H9 (cell line): ENCODE data around the gene AP2A2. TPM values are rescaled to one million over a fixed set of nuclear protein-coding genes. Genes with fewer than 3 reads are reported as not detected.

ENCODE experiments used
- DNase-seq: peaks from one replicate; pipeline ENCODE4 v3.0.0-alpha.2; 2017
- H2AFZ ChIP-seq: one replicate; pipeline ENCODE4 v1.6.1; 2013; ENCODE audit warnings: mild to moderate bottlenecking, low read length, control low read depth, moderate library complexity
- H2AK5ac ChIP-seq: 2 replicates; pipeline ENCODE4 v1.6.1; 2013; ENCODE audit warnings: low read length, control low read depth, mixed read lengths; ENCODE audit not compliant: insufficient read length
- H2BK120ac ChIP-seq: one replicate; pipeline ENCODE4 v1.6.1; 2013; ENCODE audit warnings: low read depth, mild to moderate bottlenecking, low read length, control low read depth, inconsistent platforms; ENCODE audit not compliant: poor library complexity, severe bottlenecking
- H2BK12ac ChIP-seq: 2 replicates; pipeline ENCODE4 v1.6.1; 2013; ENCODE audit warnings: low read length, control low read depth, mixed read lengths, low read depth; ENCODE audit not compliant: insufficient read length
- H2BK15ac ChIP-seq: 2 replicates; pipeline ENCODE4 v1.6.1; 2013; ENCODE audit warnings: low read depth, low read length, control low read depth
- H2BK20ac ChIP-seq: one replicate; pipeline ENCODE4 v1.6.1; 2013; ENCODE audit warnings: low read depth, mild to moderate bottlenecking, low read length, control low read depth, inconsistent platforms; ENCODE audit not compliant: poor library complexity, severe bottlenecking
- H2BK5ac ChIP-seq: 2 replicates; pipeline ENCODE4 v1.6.1; 2013; ENCODE audit warnings: low read length, control low read depth, mixed read lengths; ENCODE audit not compliant: insufficient read length
- H3K14ac ChIP-seq: 2 replicates; pipeline ENCODE4 v1.6.1; 2013; ENCODE audit warnings: low read length, control low read depth; ENCODE audit not compliant: insufficient read depth
- H3K18ac ChIP-seq: 2 replicates; pipeline ENCODE4 v1.6.1; 2013; ENCODE audit warnings: low read depth, mild to moderate bottlenecking, mixed read lengths, low read length, control low read depth; ENCODE audit not compliant: insufficient read length
- H3K23ac ChIP-seq: 2 replicates; pipeline ENCODE4 v1.6.1; 2013; ENCODE audit warnings: low read length, control low read depth, mixed read lengths, low read depth; ENCODE audit not compliant: insufficient read length
- H3K23me2 ChIP-seq: 2 replicates; pipeline ENCODE4 v1.6.1; 2013; ENCODE audit warnings: low read depth, mild to moderate bottlenecking, mixed read lengths, low read length, control low read depth; ENCODE audit not compliant: insufficient read length, poor library complexity, severe bottlenecking
- H3K27ac ChIP-seq: 2 replicates; pipeline ENCODE4 v1.5.1; 2013; ENCODE audit warnings: low read length, control low read depth, mixed read lengths, low read depth; ENCODE audit not compliant: insufficient read length
- H3K27me3 ChIP-seq: 2 replicates; pipeline ENCODE4 v1.6.1; 2013; ENCODE audit warnings: low read length, control low read depth, inconsistent platforms; ENCODE audit not compliant: insufficient read depth
- H3K4ac ChIP-seq: 2 replicates; pipeline ENCODE4 v1.6.1; 2013; ENCODE audit warnings: low read depth, mild to moderate bottlenecking, control low read depth, inconsistent platforms, low read length, moderate library complexity
- H3K4me1 ChIP-seq: 2 replicates; pipeline ENCODE4 v1.6.1; 2013; ENCODE audit warnings: low read length, control low read depth, inconsistent platforms; ENCODE audit not compliant: insufficient read depth
- H3K4me2 ChIP-seq: 2 replicates; pipeline ENCODE4 v1.6.1; 2013; ENCODE audit warnings: low read length, control low read depth, mixed read lengths; ENCODE audit not compliant: insufficient read length, insufficient read depth
- H3K56ac ChIP-seq: 2 replicates; pipeline ENCODE4 v1.6.1; 2013; ENCODE audit warnings: low read depth, mild to moderate bottlenecking, mixed read lengths, low read length, control low read depth; ENCODE audit not compliant: insufficient read length
- H3K79me1 ChIP-seq: 2 replicates; pipeline ENCODE4 v1.6.1; 2013; ENCODE audit warnings: low read depth, mild to moderate bottlenecking, moderate library complexity, low read length, control low read depth, inconsistent platforms; ENCODE audit not compliant: insufficient read depth, poor library complexity, severe bottlenecking
- H3K79me2 ChIP-seq: 2 replicates; pipeline ENCODE4 v1.6.1; 2013; ENCODE audit warnings: low read length, control low read depth, inconsistent platforms; ENCODE audit not compliant: insufficient read depth
- H3K9ac ChIP-seq: 2 replicates; pipeline ENCODE4 v1.6.1; 2013; ENCODE audit warnings: low read length, control low read depth, mixed read lengths; ENCODE audit not compliant: insufficient read length; ENCODE audit errors: extremely low read depth
- H3K9me3 ChIP-seq: one replicate; pipeline ENCODE4 v1.6.1; 2013; ENCODE audit warnings: low read depth, low read length, inconsistent platforms; ENCODE audit not compliant: control insufficient read depth
- H3T11ph ChIP-seq: one replicate; pipeline ENCODE4 v1.6.1; 2013; ENCODE audit warnings: mild to moderate bottlenecking, low read length, control low read depth, inconsistent platforms
- H4K20me1 ChIP-seq: one replicate; pipeline ENCODE4 v1.6.1; 2013; ENCODE audit not compliant: control insufficient read depth, insufficient read length, insufficient read depth
- H4K5ac ChIP-seq: 2 replicates; pipeline ENCODE4 v1.6.1; 2013; ENCODE audit warnings: low read depth, mild to moderate bottlenecking, mixed read lengths, low read length, control low read depth; ENCODE audit not compliant: insufficient read length
- H4K8ac ChIP-seq: replicated peaks from 2 replicates; pipeline ENCODE4 v1.6.1; 2013; ENCODE audit warnings: low read length, control low read depth, mixed read lengths, low read depth; ENCODE audit not compliant: insufficient read length
- H4K91ac ChIP-seq: 2 replicates; pipeline ENCODE4 v1.6.1; 2013; ENCODE audit warnings: low read depth, mild to moderate bottlenecking, moderate library complexity, mixed read lengths, low read length, control low read depth; ENCODE audit not compliant: insufficient read length
- H3K27ac Mint-ChIP-seq, 3 experiments: 2 replicates in 2 of 3; 3 replicates in 1 of 3; pipeline ENCODE4 v1.8.0; 2020 to 2021; ENCODE audit warnings: mixed read lengths in 3 of 3, mild to moderate bottlenecking in 1 of 3, moderate library complexity in 1 of 3
- H3K27me3 Mint-ChIP-seq: 2 replicates; pipeline ENCODE4 v1.8.0; 2021; ENCODE audit warnings: low read depth, mild to moderate bottlenecking, moderate library complexity, mixed read lengths
- H3K36me3 Mint-ChIP-seq, 3 experiments: 2 replicates in 2 of 3; 3 replicates in 1 of 3; pipeline ENCODE4 v1.8.0; 2020 to 2021; ENCODE audit warnings: low read depth in 3 of 3, mixed read lengths in 3 of 3; ENCODE audit not compliant: insufficient read depth in 1 of 3
- H3K4me1 Mint-ChIP-seq, 2 experiments: 2 replicates each; pipeline ENCODE4 v1.8.0; 2020; ENCODE audit warnings: mixed read lengths in 2 of 2
- H3K4me3 Mint-ChIP-seq, 2 experiments: 2 replicates in 1 of 2; 3 replicates in 1 of 2; pipeline ENCODE4 v1.8.0; 2020 to 2021; ENCODE audit warnings: mild to moderate bottlenecking in 2 of 2, mixed read lengths in 2 of 2, moderate library complexity in 1 of 2
- H3K9me3 Mint-ChIP-seq, 2 experiments: 2 replicates in 1 of 2; 3 replicates in 1 of 2; pipeline ENCODE4 v1.8.0; 2020; ENCODE audit warnings: mild to moderate bottlenecking in 2 of 2, mixed read lengths in 2 of 2, moderate library complexity in 1 of 2
- CTCF ChIP-seq: fragments of 200-600 bp; sonication (generic); conservative IDR thresholded peaks from 3 replicates; pipeline ENCODE4 v1.8.0; 2021; ENCODE audit warnings: antibody characterized with exemption, mild to moderate bottlenecking
- WGBS: extraction: QIAGEN DNeasy Blood & Tissue Kit; methylation state at CpG from one replicate; pipeline ENCODE4 v1.1.7; 2013; ENCODE audit warnings: missing lambda C conversion rate, low lambda C conversion rate, mixed read lengths; ENCODE audit not compliant: insufficient read length; ENCODE audit errors: extremely low coverage; 5-methylcytosine and 5-hydroxymethylcytosine counted together
- total RNA-seq: library from RNA; stranded (reverse); gene quantifications from 2 replicates; pipeline ENCODE4 v1.2.1, GENCODE V29; 2021

Gene AP2A2
- total RNA-seq, 1 experiment from 2014 or later = 53.7 TPM

- peaks cover 14% of the 10 kb centered on the region for H3K27me3 Mint-ChIP-seq
- no CpG with 5 or more reads among the region's 20 CpGs for WGBS
- Histone ChIP-seq H2BK12ac (no peak overlapping the region), H3K79me2 (no peaks in the 10 kb centered on the region), H2BK15ac (no peak overlapping the region), H2BK5ac (no peak overlapping the region), H3T11ph (no peak overlapping the region), H3K9ac (no peak overlapping the region), H3K56ac (no peak overlapping the region), H2AK5ac (no peak overlapping the region), H3K4me1 (no peaks in the 10 kb centered on the region), H4K8ac (no peak overlapping the region), H3K4me2 (no peak overlapping the region), H3K9me3 (no peaks in the 10 kb centered on the region), H2BK120ac (no peak overlapping the region), H3K79me1 (no peaks in the 10 kb centered on the region), H4K20me1 (no peaks in the 10 kb centered on the region), H2BK20ac (no peak overlapping the region), H3K23ac (no peak overlapping the region), H3K4ac (no peak overlapping the region), H3K27ac (no peak overlapping the region), H2AFZ (no peak overlapping the region), H3K27me3 (no peaks in the 10 kb centered on the region), H4K91ac (no peak overlapping the region), H4K5ac (no peak overlapping the region), H3K18ac (no peak overlapping the region), H3K14ac (no peak overlapping the region), H3K23me2 (no peaks in the 10 kb centered on the region)
- no peaks in the 10 kb centered on the region; a peak in 1 of 5 replicates for H3K9me3 Mint-ChIP-seq
- no peak for DNase-seq
- no peak for TF ChIP-seq CTCF
- no peaks in the 10 kb centered on the region; a peak in 1 of 7 replicates for H3K36me3 Mint-ChIP-seq
- H3K27ac Mint-ChIP-seq = no peak overlapping the region
- no peak overlapping the region; a peak in 1 of 5 replicates for H3K4me3 Mint-ChIP-seq
- H3K4me1 Mint-ChIP-seq = no peaks in the 10 kb centered on the region
Measured at GRCh38 chr11:1043563-1044096, 118.0 kb downstream of the AP2A2 start.
